HG02981 (cell line): ENCODE data around the gene SOCS3.

ENCODE experiments used
- ATAC-seq: cut with Tn5 transposase; IDR thresholded peaks from one replicate; pipeline ENCODE4 v1.9.1; 2021; ENCODE audit warnings: mild to moderate bottlenecking, moderate library complexity; ENCODE audit not compliant: unreplicated experiment

Gene SOCS3

GRCh38 chr17:78368854-78369495 lies 9.1 kb upstream of the SOCS3 start:
- no peak for ATAC-seq

GRCh38 chr17:78368348-78368747 lies 8.5 kb upstream of the SOCS3 start:
- no peak for ATAC-seq

- ATAC-seq, result no peak
Observed at GRCh38 chr17:78367193-78367592, 7.3 kb upstream of the SOCS3 start.

- no peak for ATAC-seq
Observed at GRCh38 chr17:78366109-78366848, 6.4 kb upstream of the SOCS3 start.

- ATAC-seq, result no peak
Observed at GRCh38 chr17:78365561-78366108, 5.8 kb upstream of the SOCS3 start.

GRCh38 chr17:78364436-78365281 lies 4.8 kb upstream of the SOCS3 start:
- no peak for ATAC-seq

GRCh38 chr17:78362671-78363070 lies 2.8 kb upstream of the SOCS3 start:
- ATAC-seq, result no peak

- ATAC-seq, result no peak
Observed at GRCh38 chr17:78362232-78362631, 2.4 kb upstream of the SOCS3 start.

GRCh38 chr17:78361225-78361701 lies 1.4 kb upstream of the SOCS3 start:
- ATAC-seq, result no peak

GRCh38 chr17:78360371-78361224 lies 721 bp upstream of the SOCS3 start:
- peak; percentile 24 for ATAC-seq

GRCh38 chr17:78359321-78359996 lies 418 bp downstream of the SOCS3 start:
- peak; percentile 0 for ATAC-seq

- ATAC-seq, result no peak
Observed at GRCh38 chr17:78358538-78359320, 1.1 kb downstream of the SOCS3 start.

GRCh38 chr17:78357672-78358537 lies 2.0 kb downstream of the SOCS3 start:
- ATAC-seq, result no peak

GRCh38 chr17:78357177-78357586 lies 2.7 kb downstream of the SOCS3 start:
- ATAC-seq, result no peak

GRCh38 chr17:78356101-78356713 lies 3.7 kb downstream of the SOCS3 start:
- ATAC-seq, result peak; percentile 64

- ATAC-seq, result no peak
Observed at GRCh38 chr17:78355701-78356100, 4.2 kb downstream of the SOCS3 start.

GRCh38 chr17:78355045-78355641 lies 4.7 kb downstream of the SOCS3 start:
- no peak for ATAC-seq
